ENCODE measurements around the gene GATA2. TPM values are rescaled to one million over a fixed set of nuclear protein-coding genes. Genes with fewer than 3 reads are reported as not detected.

GATA2 gene
- polyA plus RNA-seq, 3 donors = 0.07 to 0.36 TPM; not detected in 1

GRCh38 chr3:128446821-128447220, 46.2 kb downstream of the GATA2 start:
- Mint-ChIP-seq H3K4me1 (peaks cover 5% of the 10 kb centered on the region), H3K4me3 (no peak overlapping the region), H3K36me3 (no peaks in the 10 kb centered on the region), H3K9me3 (peaks cover 0 to 7% (median 3%) of the 10 kb centered on the region in 7 donors), H3K27me3 (ENCODE audit: low read depth in 3 of 3) (peaks cover 10 to 22% (median 16%) of the 10 kb centered on the region in 3 donors), H3K27ac (no peak overlapping the region)
- no peak overlapping the region for H3K4me3 ChIP-seq (replicated peaks in 1 of 3; ENCODE audit: low read depth in 2 of 3, low read length in 3 of 3)
- H2AFZ ChIP-seq (ENCODE audit: insufficient read depth, low read depth, low read length, poor library complexity, severe bottlenecking) = no peak overlapping the region
- intact Hi-C loops (cut with micrococcal nuclease) = no loop called here
- no peaks in the 10 kb centered on the region for H3K36me3 ChIP-seq (replicated peaks in 1 of 2; ENCODE audit: control insufficient read depth in 1 of 2, insufficient read depth in 2 of 2, low read length in 2 of 2)
- no peaks in the 10 kb centered on the region for H3K79me2 ChIP-seq (ENCODE audit: insufficient read depth, low read length)
- no peak overlapping the region for H3K27ac ChIP-seq (ENCODE audit: low read depth in 1 of 2, low read length in 2 of 2)
- H3K4me2 ChIP-seq (replicated peaks; ENCODE audit: extremely low read depth, low read length, poor library complexity, severe bottlenecking) = no peak overlapping the region
- no peaks in the 10 kb centered on the region for H4K20me1 ChIP-seq (ENCODE audit: insufficient read depth, low read length)
- H3K4me1 ChIP-seq (ENCODE audit: control insufficient read depth in 1 of 2, insufficient read depth in 2 of 2, low read length in 2 of 2) = no peaks in the 10 kb centered on the region
- whole genome bisulfite sequencing (ENCODE audit: insufficient coverage) = no CpG with 5 or more reads among the region's 1 CpG
- H3K27me3 ChIP-seq (ENCODE audit: control insufficient read depth in 2 of 2, insufficient read depth in 2 of 2, low read length in 2 of 2) = peaks cover 0 to 9% of the 10 kb centered on the region in 2 donors
- no peak for DNase-seq
- no peaks in the 10 kb centered on the region for H3K9me3 ChIP-seq (replicated peaks in 1 of 2; ENCODE audit: control insufficient read depth in 1 of 2, insufficient read depth in 1 of 2, low read length in 2 of 2)
- no peak overlapping the region for H3K9ac ChIP-seq (ENCODE audit: insufficient read depth, low read length, poor library complexity, severe bottlenecking)
- no peak for TF ChIP-seq CTCF (IDR thresholded peaks at IDR 0.05)

GRCh38 chr3:128445357-128445756, 47.6 kb downstream of the GATA2 start:
- peaks cover 7 to 17% (median 11%) of the 10 kb centered on the region in 3 donors for H3K27me3 Mint-ChIP-seq (ENCODE audit: low read depth in 3 of 3)
- H3K27ac Mint-ChIP-seq = no peak overlapping the region
- no peak overlapping the region for H3K9ac ChIP-seq (ENCODE audit: insufficient read depth, low read length, poor library complexity, severe bottlenecking)
- H3K4me2 ChIP-seq (replicated peaks; ENCODE audit: extremely low read depth, low read length, poor library complexity, severe bottlenecking) = no peak overlapping the region
- H3K79me2 ChIP-seq (ENCODE audit: insufficient read depth, low read length) = no peaks in the 10 kb centered on the region
- no peaks in the 10 kb centered on the region for H3K4me1 ChIP-seq (ENCODE audit: control insufficient read depth in 1 of 2, insufficient read depth in 2 of 2, low read length in 2 of 2)
- DNase-seq = no peak
- H3K9me3 ChIP-seq (replicated peaks in 1 of 2; ENCODE audit: control insufficient read depth in 1 of 2, insufficient read depth in 1 of 2, low read length in 2 of 2) = no peaks in the 10 kb centered on the region
- H3K36me3 ChIP-seq (replicated peaks in 1 of 2; ENCODE audit: control insufficient read depth in 1 of 2, insufficient read depth in 2 of 2, low read length in 2 of 2) = no peaks in the 10 kb centered on the region
- H4K20me1 ChIP-seq (ENCODE audit: insufficient read depth, low read length) = no peaks in the 10 kb centered on the region
- 91% methylated on average over 1 of the region's 1 CpG for WGBS (ENCODE audit: insufficient coverage)
- H3K27ac ChIP-seq (ENCODE audit: low read depth in 1 of 2, low read length in 2 of 2) = no peak overlapping the region
- H3K4me3 Mint-ChIP-seq = no peak overlapping the region
- H3K4me1 Mint-ChIP-seq = peaks cover 5% of the 10 kb centered on the region
- no peak overlapping the region for H3K4me3 ChIP-seq (replicated peaks in 1 of 3; ENCODE audit: low read depth in 2 of 3, low read length in 3 of 3)
- intact Hi-C loops (cut with micrococcal nuclease) = no loop called here
- no peak for TF ChIP-seq CTCF (IDR thresholded peaks at IDR 0.05)
- peaks cover 0 to 7% (median 3%) of the 10 kb centered on the region in 7 donors for H3K9me3 Mint-ChIP-seq
- no peak overlapping the region for H2AFZ ChIP-seq (ENCODE audit: insufficient read depth, low read depth, low read length, poor library complexity, severe bottlenecking)
- peaks cover 0 to 9% of the 10 kb centered on the region in 2 donors for H3K27me3 ChIP-seq (ENCODE audit: control insufficient read depth in 2 of 2, insufficient read depth in 2 of 2, low read length in 2 of 2)
- no peaks in the 10 kb centered on the region for H3K36me3 Mint-ChIP-seq

Data from CD14-positive monocyte (primary cell).